HG02798 (cell line): ENCODE results near the gene MED8.
"Not testable (repeated sequence)": the region's sequence is repeated elsewhere in the genome, so short reads cannot be mapped to it uniquely, and the experiment has no call there.

Source experiments
- ATAC-seq: cut with Tn5 transposase; IDR thresholded peaks from one replicate; pipeline ENCODE4 v1.9.1; 2021; ENCODE audit warnings: mild to moderate bottlenecking; ENCODE audit not compliant: unreplicated experiment, poor library complexity

Gene MED8

DNA sequence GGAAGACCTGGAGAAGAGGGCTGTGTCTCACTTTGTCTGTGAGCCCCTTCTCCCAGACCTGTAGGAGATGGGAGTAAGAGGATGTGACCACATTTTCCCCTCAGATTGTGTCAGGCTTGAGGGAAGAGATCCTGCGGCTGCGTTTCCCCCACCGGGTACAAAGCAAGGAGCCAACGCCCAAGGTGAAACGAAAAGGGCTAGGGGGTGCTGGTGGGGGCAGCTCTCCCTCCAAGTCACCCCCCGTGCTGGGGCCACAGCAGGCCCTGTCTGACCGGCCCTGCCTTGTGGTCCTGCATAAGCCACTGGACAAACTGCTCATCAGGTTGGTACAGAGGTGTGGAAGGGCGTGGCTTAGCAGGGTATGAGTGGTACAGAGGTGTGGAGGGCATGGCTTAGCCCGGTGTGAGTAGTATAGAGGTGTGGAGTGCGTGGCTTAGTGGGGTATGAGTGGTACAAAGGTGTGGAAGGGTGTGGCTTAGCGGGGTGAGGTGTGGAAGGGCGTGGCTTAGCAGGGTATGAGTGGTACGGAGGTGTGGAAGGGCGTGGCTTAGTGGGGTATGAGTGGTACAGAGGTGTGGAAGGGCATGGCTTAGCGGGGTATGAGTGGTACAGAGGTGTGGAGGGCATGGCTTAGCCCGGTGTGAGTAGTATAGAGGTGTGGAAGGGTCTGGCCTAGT, 33.5 kb upstream of the MED8 start:
- ATAC-seq, result no peak

DNA sequence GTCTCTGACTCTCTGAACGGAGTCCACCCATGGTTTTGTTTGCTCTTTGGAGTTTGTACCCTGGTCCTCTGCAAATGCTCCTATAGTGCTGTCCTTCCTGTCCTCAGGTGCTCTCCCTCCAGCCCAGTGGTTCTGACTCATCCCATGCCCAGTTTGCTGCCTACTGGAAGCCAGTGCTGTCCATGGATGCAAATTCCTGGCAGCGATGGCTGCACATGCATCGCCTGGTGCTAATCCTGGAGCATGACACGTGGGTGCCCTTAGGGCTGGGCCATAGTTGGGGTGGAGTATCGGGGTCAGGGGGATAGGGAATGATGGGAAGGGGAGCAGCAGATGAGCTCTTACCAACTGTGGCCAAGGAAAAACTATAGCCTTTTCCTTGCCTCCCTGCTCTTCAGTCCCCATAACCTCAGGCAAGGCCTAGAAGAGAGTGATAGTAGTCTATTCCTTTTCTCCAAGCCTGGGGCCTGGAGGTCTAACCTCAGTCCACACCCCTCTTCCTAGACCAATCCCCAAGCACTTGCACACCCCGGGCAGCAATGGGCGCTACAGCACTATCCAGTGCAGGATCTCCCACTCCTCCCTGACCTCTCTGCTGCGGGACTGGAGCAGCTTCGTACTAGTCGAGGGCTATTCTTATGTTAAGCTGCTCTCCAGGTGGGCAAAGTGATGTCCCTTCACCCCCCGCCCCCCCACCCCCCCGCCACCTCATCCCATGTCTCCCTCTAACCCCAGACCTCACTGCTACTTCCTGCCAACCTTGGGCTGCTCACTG, 32.6 kb upstream of the MED8 start:
- no peak for ATAC-seq

DNA sequence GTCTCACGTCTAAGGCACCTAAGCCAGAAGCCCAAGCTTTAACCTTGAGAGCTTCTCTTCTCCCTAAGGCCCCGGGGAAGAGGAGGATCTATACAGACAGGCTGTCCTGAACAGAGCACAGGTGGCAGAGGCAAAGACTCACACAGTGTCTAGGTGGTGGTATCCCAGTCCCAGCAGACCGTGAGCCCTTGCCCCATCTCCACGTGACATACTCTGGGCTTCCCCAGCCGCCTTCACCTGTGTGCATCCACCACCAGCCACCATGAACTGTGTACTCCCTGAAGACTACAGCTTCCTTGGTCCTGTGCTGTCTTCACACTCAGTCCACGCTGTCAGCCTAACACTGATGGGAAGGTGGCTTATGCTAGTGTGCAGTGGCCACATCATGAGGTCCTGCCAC, 31.8 kb upstream of the MED8 start:
- ATAC-seq, result no peak

DNA sequence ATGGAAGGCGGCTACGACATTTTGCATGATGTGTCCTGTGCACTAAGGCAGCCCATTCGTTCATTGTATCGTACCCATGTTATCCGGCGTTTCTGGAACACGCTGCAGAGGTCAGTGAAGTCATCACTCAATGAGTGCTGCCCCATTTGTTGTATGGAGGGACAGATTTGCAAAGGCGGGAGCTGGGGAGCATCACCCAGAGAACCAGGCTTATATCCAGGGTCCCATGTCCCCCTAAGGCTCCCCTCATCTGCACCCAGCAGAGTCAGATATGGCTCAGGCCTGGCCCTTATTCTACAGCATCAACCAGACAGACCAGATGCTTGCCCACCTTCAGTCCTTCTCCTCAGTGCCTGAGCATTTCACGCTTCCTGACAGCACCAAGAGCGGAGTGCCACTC, 31.3 kb upstream of the MED8 start:
- no peak for ATAC-seq

- no peak for ATAC-seq
Measured at GRCh38 chr1:43419627-43420425, 30.2 kb upstream of the MED8 start.

DNA sequence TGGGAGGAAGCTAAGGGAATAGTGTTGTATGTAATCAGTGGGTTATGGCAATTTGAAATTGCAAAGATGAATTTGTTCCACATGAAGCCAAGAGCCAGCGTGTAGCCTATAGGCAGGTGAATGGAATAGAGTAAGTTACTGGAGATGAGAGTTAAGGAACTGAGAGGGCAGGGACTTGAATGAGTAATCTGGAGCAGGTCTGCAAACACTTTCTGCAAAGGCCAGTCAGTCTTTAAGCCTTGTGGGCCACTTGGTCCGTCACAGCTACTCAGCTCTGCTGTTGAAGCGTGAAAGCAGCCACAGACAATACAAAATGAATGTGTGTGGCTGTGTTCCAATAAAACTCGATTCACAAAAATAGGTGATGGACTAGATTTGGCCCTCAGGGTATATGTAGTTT, 29.3 kb upstream of the MED8 start:
- ATAC-seq, result no peak

DNA sequence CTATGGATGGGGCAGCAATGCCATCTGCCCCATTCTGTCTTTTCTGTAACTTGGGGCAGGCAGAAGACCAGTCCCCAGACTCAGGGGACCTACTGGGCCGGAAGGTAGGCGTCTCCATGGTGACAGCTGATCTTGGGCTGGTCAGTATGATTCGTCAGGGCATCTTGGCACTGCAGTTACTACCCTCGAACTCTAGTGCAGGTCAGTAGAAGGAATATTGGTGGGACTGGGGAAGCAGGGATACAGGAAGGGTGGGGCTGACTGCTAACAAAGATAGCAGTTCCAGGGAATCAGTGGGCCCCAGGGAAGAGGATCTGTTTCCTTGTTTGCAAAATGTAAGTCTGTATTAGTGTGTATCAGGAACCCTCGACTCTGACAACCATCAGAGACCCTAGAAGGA, 26.3 kb upstream of the MED8 start:
- ATAC-seq, result no peak

DNA sequence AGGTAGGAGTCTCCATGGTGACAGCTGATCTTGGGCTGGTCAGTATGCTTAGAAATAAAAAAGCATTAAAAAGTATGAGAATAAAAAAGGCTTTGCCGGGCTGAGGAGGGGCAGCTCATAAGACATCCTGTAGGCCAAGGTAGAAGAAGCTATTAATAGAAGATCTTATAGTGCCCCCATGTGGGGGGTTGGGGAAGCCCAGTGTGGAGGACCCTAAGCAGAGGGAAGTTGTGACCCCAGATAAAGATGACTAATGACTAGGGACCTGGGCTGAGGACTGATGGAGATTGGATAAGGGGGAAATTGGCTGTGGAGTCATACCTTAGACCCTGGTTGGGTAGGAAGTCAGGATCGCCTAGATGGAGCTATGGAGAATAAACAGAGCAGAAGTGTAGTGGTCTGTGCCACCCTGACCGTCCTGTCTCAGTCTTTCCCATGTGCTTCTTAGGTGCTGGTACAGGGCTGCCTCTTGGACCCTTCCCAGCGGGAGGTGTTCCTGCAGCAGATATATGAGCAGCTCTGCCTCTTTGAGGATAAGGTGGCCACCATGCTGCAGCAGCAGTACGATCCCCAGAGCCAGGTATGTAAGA, 25.1 kb upstream of the MED8 start:
- no peak for ATAC-seq

GRCh38 chr1:43413426-43413825, 23.8 kb upstream of the MED8 start:
- ATAC-seq, result not testable (repeated sequence)

- ATAC-seq, result no peak
Measured at GRCh38 chr1:43410571-43410970, 21.0 kb upstream of the MED8 start.

DNA sequence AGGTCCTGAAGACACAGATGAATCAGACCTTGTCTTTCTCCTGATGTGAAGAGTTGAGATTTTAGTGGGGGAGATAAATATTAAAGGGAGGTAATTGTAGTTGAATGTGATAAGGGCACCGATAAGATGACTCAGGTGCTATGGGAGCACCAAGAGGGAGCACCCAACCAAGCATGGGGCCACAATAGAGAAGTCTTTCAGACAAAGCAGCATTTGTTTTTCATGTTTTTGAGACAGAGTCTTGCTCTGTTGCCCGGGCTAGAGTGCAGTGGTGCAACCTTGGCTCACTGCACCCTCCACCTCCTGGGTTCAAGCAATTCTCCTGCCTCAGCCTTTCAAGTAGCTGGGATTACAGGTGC, 16.3 kb upstream of the MED8 start:
- no peak for ATAC-seq

DNA sequence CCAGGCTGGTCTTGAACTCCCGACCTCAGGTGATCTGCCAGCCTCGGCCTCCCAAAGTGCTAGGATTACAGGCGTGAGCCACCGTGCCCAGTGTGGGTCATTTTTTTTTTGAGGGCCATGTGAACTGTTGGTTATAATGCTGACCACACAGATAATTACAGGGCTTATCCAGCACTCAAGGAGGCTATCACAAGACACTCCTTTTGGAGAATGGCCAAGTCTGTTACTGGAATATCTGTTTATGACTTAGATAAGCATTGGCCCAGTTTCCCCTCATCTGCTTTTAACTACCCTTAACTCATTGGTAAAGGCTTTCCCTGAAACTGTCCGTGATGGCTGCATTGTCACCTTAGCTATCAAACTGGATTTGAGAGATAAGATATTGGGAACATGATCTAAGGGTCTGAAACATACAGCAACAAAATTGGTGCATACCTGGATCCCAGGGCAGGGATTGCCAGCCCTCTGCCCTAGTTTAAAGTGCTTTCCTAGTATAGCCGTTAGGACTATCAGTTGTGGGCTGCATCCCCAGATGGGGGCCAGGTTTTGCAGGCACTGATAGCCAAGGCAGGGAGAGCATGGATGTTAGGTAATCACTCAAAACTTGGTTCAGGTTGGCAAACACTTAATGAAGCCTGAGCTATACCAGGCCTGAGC, 15.7 kb upstream of the MED8 start:
- no peak for ATAC-seq

- no peak for ATAC-seq
Measured at GRCh38 chr1:43404353-43404752, 14.8 kb upstream of the MED8 start.

- ATAC-seq, result no peak
Measured at GRCh38 chr1:43402089-43402865, 12.7 kb upstream of the MED8 start.

DNA sequence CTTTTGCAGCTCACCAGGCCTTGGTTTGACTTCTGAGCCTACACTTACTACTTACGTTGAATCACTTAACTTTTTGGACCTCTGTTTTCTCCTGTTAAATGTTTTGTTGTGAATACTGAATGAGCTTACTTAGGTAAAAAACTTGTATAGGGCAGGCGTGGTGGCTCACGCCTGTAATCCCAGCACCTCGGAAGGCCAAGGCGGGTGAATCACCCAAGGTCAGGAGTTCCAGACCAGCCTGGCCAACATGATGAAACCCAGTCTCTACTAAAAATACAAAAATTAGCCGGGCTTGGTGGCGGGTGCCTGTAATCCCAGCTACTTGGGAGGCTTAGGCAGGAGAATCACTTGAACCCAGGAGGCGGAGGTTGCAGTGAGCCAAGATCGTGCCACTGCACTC, 10.8 kb upstream of the MED8 start:
- not testable (repeated sequence) for ATAC-seq

- no peak for ATAC-seq
Measured at GRCh38 chr1:43398227-43398626, 8.6 kb upstream of the MED8 start.

GRCh38 chr1:43396059-43396458, 6.5 kb upstream of the MED8 start:
- ATAC-seq, result no peak

DNA sequence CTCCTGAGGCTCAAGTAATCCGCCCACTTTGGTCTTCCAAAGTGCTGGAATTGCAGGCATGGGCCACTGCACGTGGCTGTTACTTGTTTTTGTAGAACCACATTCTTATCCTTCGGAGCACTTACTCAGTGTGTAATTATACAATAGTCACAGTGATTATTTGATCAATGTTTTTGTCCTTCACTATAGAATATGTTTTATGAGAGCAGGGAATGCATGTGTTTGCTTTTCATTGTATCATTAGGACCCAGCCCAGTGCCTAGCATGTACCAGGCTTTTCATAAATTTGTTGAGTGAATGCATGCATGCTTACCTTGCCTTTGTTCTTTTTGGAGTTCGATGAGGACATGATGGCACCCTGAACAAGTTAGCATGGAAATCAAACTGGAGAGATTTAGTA, 5.9 kb upstream of the MED8 start:
- ATAC-seq, result no peak

GRCh38 chr1:43392702-43393101, 3.1 kb upstream of the MED8 start:
- ATAC-seq, result no peak

GRCh38 chr1:43388613-43389012, 987 bp downstream of the MED8 start:
- ATAC-seq, result no peak
